Stimulated activated CD8-positive, alpha-beta memory T cell treated with anti-CD3 and anti-CD28 coated beads, Interleukin-4, amount 100 ng/mL, for 4 hours (primary cell): ENCODE data around the gene FANCG.

Experiments used
- DNase-seq, 2 donors: peaks; one replicate each; pipeline ENCODE4 v3.0.0-alpha.2; 2020; ENCODE audit warnings: low read depth in 2 of 2, low spot score in 1 of 2

Gene FANCG

DNA sequence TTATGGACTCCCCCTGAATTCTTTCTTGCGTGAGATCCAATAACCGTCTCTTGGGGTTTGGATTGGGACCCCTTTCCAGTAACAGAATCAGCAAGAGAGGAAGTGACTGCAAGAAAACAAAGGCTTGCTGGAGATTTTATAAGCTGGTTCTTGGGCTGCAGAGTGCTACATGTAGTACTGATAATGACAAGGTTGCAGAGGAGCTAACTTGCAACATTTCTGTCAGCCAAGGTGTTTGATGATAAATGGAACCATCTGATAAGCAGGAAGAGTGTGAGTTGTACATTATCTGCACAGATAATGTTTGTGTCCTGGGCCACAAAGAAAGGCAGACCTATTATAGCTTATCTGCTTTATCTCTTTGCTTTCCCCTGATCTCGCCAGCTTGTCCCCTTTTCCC, 53.1 kb downstream of the FANCG start:
- no peak for DNase-seq
